MM.1S (cell line): Measurements from ENCODE around the gene TCP11X2.
"Not testable (repeated sequence)": the region's sequence is repeated elsewhere in the genome, so short reads cannot be mapped to it uniquely, and the experiment has no call there.

Source experiments
- DNase-seq: peaks from one replicate; pipeline ENCODE4 v3.0.0-alpha.2; 2015
- H2AFZ ChIP-seq: fragments of 300-600 bp; sonication (generic); 2 replicates; pipeline ENCODE4 v1.6.0; 2016; ENCODE audit warnings: antibody characterized with exemption, low read length
- H3F3A ChIP-seq: fragments of 300-600 bp; sonication (generic); 2 replicates; pipeline ENCODE4 v1.6.1; 2016; ENCODE audit warnings: mild to moderate bottlenecking, antibody characterized with exemption, low read length, moderate library complexity, mixed read lengths; ENCODE audit not compliant: insufficient read depth
- H3K27ac ChIP-seq: fragments of 300-600 bp; sonication (generic); 2 replicates; pipeline ENCODE4 v1.5.1; 2016; ENCODE audit warnings: mild to moderate bottlenecking, low read length
- H3K27me3 ChIP-seq: fragments of 300-600 bp; sonication (generic); replicated peaks from 2 replicates; pipeline ENCODE4 v1.6.0; 2016; ENCODE audit warnings: low read length; ENCODE audit not compliant: insufficient read depth
- H3K36me3 ChIP-seq: fragments of 300-600 bp; sonication (generic); replicated peaks from 2 replicates; pipeline ENCODE4 v1.6.1; 2016; ENCODE audit warnings: mild to moderate bottlenecking, low read length, mixed read lengths; ENCODE audit not compliant: insufficient read depth
- H3K4me1 ChIP-seq: fragments of 300-600 bp; sonication (generic); 2 replicates; pipeline ENCODE4 v1.6.1; 2016; ENCODE audit warnings: low read length, mixed read lengths
- H3K4me2 ChIP-seq: fragments of 300-600 bp; sonication (generic); 2 replicates; pipeline ENCODE4 v1.6.0; 2016; ENCODE audit warnings: low read depth, low read length
- H3K4me3 ChIP-seq: fragments of 300-600 bp; sonication (generic); 2 replicates; pipeline ENCODE4 v1.5.1; 2016; ENCODE audit warnings: low read length, mixed read lengths
- H3K79me2 ChIP-seq: fragments of 300-600 bp; sonication (generic); 2 replicates; pipeline ENCODE4 v1.6.1; 2016; ENCODE audit warnings: mixed run types, low read length, mixed read lengths
- H3K9ac ChIP-seq: fragments of 300-600 bp; sonication (generic); 2 replicates; pipeline ENCODE4 v1.6.1; 2016; ENCODE audit warnings: low read length, mixed read lengths
- H3K9me2 ChIP-seq: fragments of 300-600 bp; sonication (generic); replicated peaks from 2 replicates; pipeline ENCODE4 v1.6.1; 2016; ENCODE audit warnings: mild to moderate bottlenecking, low read length, mixed read lengths; ENCODE audit not compliant: insufficient read depth
- H3K9me3 ChIP-seq: fragments of 300-600 bp; sonication (generic); replicated peaks from 2 replicates; pipeline ENCODE4 v1.6.1; 2016; ENCODE audit warnings: mild to moderate bottlenecking, low read length, mixed read lengths; ENCODE audit not compliant: insufficient read depth
- H4K20me1 ChIP-seq: fragments of 300-600 bp; sonication (generic); 2 replicates; pipeline ENCODE4 v1.6.1; 2016; ENCODE audit warnings: mild to moderate bottlenecking, low read length, moderate library complexity, mixed read lengths; ENCODE audit not compliant: insufficient read depth
- CTCF ChIP-seq: fragments of 300-600 bp; sonication (generic); IDR thresholded peaks from 2 replicates; pipeline ENCODE4 v1.5.1; 2016; ENCODE audit warnings: antibody characterized with exemption, low read length, mixed read lengths
- EZH2 ChIP-seq: fragments of 300-600 bp; sonication (generic); optimal IDR thresholded peaks from 2 replicates; pipeline ENCODE3; 2017; ENCODE audit warnings: low read depth, mild to moderate bottlenecking, antibody characterized with exemption, low read length, mixed read lengths
- EZH2phosphoT487 ChIP-seq: fragments of 300-600 bp; sonication (generic); IDR thresholded peaks from 2 replicates; pipeline ENCODE4 v1.6.1; 2018; ENCODE audit warnings: antibody characterized with exemption, low read length

TCP11X2 gene

GRCh38 chrX:102471762-102472220 is at the start of gene TCP11X2:
TSS of gene TCP11X2 (minus strand) at chrX:102471812.
- H3K79me2 ChIP-seq, H3K4me3 ChIP-seq, H3K9ac ChIP-seq, H2AFZ ChIP-seq, H3K27me3 ChIP-seq, H3K4me1 ChIP-seq, H3K4me2 ChIP-seq, H3F3A ChIP-seq, H3K36me3 ChIP-seq, H3K9me2 ChIP-seq, H3K9me3 ChIP-seq, DNase-seq, H3K27ac ChIP-seq, H4K20me1 ChIP-seq: not testable (repeated sequence)

GRCh38 chrX:102517326-102517725 is 45.7 kb upstream of the TCP11X2 start:
- Histone ChIP-seq H3K27ac (no peak overlapping the region), H3K4me2 (peak overlapping the region; percentile 55; the same call in 1 of the 2 replicates), H3K4me1 (no peaks in the 10 kb centered on the region), H4K20me1 (no peaks in the 10 kb centered on the region), H3K36me3 (no peaks in the 10 kb centered on the region), H2AFZ (peak overlapping the region; percentile 48; the same call in 1 of the 2 replicates), H3K9ac (no peak overlapping the region), H3K9me3 (no peaks in the 10 kb centered on the region), H3K9me2 (no peaks in the 10 kb centered on the region), H3K27me3 (no peaks in the 10 kb centered on the region), H3K79me2 (no peaks in the 10 kb centered on the region), H3F3A (no peaks in the 10 kb centered on the region), H3K4me3 (no peak overlapping the region)
- no peak for DNase-seq
- TF ChIP-seq EZH2phosphoT487 (no peak), CTCF (no peak), EZH2 (no peak)

DNA sequence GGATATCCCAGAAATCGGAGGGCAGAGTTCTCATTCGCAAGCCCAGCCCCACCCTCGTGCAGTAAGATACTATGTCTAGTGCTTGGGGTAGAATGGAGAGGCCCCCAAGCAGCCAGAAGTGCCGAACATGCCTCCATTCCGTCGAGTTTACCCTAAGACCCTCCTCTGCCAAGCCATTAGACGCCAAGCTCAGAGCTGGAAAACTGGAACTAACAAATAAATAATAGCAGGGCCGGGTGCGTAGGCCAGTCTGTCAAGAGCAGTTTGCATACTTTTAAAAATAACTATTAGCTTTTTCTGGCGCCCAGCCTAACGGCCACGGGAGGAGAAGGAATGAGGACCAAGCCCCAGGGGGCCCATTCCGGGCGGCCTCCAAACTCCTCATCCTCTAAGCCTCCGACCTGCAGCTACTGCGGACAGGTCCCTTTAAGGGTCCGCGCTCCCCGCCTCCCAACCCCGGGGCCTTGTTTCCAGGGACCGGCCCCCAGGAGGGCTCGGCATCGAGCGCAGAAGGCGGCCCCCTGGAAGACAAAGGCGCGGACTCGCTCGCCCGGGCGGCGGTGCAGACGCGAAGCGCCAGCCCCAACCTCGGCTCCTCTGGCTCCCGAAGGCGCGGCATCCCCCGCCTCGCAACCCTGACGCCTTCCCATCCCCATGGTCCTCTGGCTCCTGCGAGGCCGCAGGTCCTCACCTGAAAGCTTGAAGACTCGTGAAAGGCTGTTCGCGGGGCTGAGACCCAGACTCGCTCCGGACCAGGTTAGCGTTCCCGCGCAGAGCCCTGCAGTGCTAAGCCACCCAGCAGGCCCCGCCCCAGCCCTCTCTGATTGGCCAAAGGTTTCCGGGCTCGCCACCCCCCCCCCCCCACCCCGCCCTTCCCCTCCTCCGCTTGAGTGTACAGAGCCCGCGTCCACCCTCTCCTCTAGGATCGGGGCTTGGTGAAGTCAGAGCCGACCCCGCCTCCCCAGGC is 44.6 kb upstream of the TCP11X2 start, which contains the start of gene TMSB15A:
Gene TMSB15A (minus strand): TSS at position 765 of the 967 bp plus-strand sequence.
- Histone ChIP-seq H3K9me2 (no peaks in the 10 kb centered on the region), H3K4me3 (peak within 1 kb of the TSS; percentile 55), H3K4me1 (no peaks in the 10 kb centered on the region), H3K27ac (no peak within 1 kb of the TSS), H2AFZ (peak within 1 kb of the TSS; percentile 51; the same call in 1 of the 2 replicates), H3K36me3 (no peaks in the 10 kb centered on the region), H4K20me1 (no peaks in the 10 kb centered on the region), H3F3A (no peaks in the 10 kb centered on the region), H3K79me2 (no peaks in the 10 kb centered on the region), H3K27me3 (no peaks in the 10 kb centered on the region), H3K9ac (peak within 1 kb of the TSS; percentile 56; the same call in 1 of the 2 replicates), H3K9me3 (no peaks in the 10 kb centered on the region), H3K4me2 (peak within 1 kb of the TSS; percentile 66; the same call in 1 of the 2 replicates)
- TF ChIP-seq EZH2phosphoT487 (no peak), EZH2 (no peak), CTCF (no peak)
- peak; percentile 63 for DNase-seq
